ENCODE data around the gene ARHGAP12.
"Not testable (repeated sequence)": the region's sequence is repeated elsewhere in the genome, so short reads cannot be mapped to it uniquely, and the experiment has no call there.

Gene ARHGAP12

DNA sequence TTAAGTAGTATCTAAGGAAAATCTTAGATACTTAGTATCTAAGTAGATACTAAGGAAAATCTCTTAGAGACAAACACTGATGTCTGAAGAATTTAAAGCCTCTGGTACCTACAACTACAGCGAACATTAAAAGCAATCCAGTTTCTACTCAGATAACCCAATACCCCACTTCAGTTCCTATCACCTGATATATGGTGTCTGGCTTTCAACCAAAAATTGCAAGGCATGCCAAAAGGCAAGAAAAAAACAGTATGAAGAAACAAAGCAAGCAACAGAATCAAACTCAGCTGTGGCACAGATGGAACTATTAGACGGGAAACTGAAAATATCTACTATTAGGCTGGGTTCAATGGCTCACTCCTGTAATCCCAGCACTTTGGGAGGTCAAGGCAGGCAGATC is 31.1 kb downstream of the ARHGAP12 start:
- TF ChIP-seq, protein P1, sequence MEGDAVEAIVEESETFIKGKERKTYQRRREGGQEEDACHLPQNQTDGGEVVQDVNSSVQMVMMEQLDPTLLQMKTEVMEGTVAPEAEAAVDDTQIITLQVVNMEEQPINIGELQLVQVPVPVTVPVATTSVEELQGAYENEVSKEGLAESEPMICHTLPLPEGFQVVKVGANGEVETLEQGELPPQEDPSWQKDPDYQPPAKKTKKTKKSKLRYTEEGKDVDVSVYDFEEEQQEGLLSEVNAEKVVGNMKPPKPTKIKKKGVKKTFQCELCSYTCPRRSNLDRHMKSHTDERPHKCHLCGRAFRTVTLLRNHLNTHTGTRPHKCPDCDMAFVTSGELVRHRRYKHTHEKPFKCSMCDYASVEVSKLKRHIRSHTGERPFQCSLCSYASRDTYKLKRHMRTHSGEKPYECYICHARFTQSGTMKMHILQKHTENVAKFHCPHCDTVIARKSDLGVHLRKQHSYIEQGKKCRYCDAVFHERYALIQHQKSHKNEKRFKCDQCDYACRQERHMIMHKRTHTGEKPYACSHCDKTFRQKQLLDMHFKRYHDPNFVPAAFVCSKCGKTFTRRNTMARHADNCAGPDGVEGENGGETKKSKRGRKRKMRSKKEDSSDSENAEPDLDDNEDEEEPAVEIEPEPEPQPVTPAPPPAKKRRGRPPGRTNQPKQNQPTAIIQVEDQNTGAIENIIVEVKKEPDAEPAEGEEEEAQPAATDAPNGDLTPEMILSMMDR (conservative IDR thresholded peaks at IDR 0.05; ENCODE audit: low read length): no peak
- no peak overlapping the region for H3K4me3 ChIP-seq (ENCODE audit: low read length)
- peak; percentile 76 for DNase-seq (ENCODE audit: low read depth)

DNA sequence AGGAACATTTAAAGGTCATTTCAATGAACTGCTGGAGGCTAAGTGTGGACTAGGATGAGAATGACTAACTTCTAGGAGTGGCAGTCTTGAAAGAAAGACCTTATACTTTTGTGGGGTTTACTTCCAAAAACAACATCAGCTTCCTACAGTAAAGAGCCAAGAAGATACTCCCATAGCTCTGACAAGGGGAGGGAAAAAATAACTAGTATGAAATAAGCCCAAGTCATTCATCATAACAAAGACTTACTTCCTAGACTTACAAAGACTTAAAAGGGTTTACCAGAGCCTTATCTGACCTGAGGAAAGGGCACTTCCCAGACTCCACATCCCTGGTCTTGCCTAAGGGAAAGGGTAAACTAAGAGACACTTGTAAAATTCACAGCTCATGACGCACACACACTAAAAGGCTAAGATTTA is 31.7 kb downstream of the ARHGAP12 start:
- peak; percentile 42 for DNase-seq (ENCODE audit: low read depth)
- H3K4me3 ChIP-seq (ENCODE audit: low read length): no peak overlapping the region
- TF ChIP-seq, protein P1 (conservative IDR thresholded peaks at IDR 0.05; ENCODE audit: low read length): no peak

DNA sequence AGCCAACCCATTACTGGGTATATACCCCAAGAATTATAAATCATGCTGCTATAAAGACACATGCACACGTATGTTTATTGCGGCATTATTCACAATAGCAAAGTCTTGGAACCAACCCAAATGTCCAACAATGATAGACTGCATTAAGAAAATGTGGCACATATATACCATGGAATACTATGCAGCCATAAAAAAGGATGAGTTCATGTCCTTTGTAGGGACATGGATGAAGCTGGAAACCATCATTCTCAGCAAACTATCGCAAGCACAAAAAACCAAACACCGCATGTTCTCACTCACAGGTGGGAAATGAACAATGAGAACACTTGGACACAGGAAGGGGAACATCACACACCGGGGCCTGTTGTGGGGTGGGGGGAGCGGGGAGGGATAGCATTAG is 32.9 kb downstream of the ARHGAP12 start:
- not testable (repeated sequence) for H3K4me3 ChIP-seq (ENCODE audit: low read length); DNase-seq (ENCODE audit: low read depth)

DNA sequence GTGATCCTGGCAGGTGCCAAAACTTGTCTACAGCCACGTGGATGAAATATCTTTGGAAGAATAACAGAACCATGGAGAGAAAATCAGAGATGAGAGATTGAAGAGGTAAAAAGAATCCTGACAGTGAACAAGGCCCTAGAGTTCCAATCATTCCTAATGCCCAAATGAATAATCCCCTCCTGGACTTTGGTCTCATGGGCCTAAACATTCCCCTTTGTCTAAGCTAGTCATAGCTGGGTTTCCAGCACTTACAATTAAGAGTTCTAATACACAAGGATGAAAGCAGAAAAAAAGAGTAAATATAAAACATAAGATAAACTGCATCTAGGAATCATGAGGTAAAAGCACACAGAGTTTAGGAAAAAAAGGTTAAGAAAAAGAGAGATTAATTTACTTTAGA is 40.2 kb downstream of the ARHGAP12 start:
- DNase-seq (ENCODE audit: low read depth): no peak
- H3K4me3 ChIP-seq (ENCODE audit: low read length): no peak overlapping the region
- TF ChIP-seq, protein P1 (conservative IDR thresholded peaks at IDR 0.05; ENCODE audit: low read length): no peak

DNA sequence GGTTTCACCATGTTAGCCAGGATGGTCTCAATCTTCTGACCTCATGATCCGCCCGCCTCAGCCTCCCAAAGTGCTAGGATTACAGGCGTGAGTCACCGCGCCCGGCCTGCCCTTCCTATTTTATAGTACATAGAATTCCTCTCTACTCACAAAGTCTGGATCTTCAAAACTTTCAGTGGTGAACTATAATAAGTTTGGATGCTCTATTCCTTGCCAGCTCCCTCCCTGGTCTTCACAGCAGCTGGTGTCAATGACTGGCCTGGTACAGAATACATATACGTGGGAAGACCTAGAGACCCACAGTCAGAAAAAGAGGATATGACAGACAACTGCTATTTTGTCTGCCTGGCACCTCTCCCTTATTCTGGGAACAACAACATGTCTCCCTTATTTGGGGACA is 40.8 kb downstream of the ARHGAP12 start:
- TF ChIP-seq, protein P1 (conservative IDR thresholded peaks at IDR 0.05; ENCODE audit: low read length): no peak
- no peak for DNase-seq (ENCODE audit: low read depth)
- H3K4me3 ChIP-seq (ENCODE audit: low read length): no peak overlapping the region

DNA sequence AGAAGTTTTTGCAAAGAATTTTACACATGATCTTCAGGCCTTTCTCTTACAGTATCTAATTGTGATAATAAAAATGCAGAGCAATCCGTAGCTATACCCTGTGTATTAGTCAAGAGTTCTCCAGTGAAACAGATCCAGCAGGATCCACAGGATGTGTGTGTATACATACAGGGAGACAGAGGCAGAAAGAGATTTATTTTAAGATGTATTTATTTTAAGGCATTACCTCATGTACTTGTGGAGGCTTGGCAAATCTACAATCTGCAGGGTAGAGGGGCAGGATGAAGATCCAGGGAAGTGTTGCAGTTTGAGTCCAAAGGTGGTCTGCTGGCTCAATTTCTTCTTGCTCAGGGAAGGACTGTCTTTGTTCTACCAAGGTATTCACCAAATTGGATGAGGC is 41.7 kb downstream of the ARHGAP12 start:
- no peak for DNase-seq (ENCODE audit: low read depth)
- H3K4me3 ChIP-seq (ENCODE audit: low read length): no peak overlapping the region
- TF ChIP-seq, protein P1 (conservative IDR thresholded peaks at IDR 0.05; ENCODE audit: low read length): no peak

DNA sequence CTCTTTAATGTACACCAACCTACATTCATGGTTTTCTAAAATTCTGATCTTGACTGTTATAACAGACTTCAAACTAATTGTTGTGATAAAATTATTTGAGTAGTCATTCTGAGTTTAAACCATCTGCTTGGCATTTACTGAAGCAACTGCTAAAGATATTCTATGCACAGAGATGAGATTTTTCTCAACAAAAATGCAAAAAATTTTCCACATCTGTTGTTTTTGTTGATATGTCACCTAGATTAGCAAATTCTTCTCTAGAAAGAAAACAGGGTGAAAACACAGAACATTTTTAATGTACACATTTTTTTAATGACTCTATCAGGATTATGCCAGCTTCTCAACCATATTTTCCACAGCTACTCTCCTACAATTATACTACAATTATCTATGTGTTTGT is 42.7 kb downstream of the ARHGAP12 start:
- peak; percentile 15 for DNase-seq (ENCODE audit: low read depth)
- no peak overlapping the region for H3K4me3 ChIP-seq (ENCODE audit: low read length)
- TF ChIP-seq, protein P1 (conservative IDR thresholded peaks at IDR 0.05; ENCODE audit: low read length): no peak

DNA sequence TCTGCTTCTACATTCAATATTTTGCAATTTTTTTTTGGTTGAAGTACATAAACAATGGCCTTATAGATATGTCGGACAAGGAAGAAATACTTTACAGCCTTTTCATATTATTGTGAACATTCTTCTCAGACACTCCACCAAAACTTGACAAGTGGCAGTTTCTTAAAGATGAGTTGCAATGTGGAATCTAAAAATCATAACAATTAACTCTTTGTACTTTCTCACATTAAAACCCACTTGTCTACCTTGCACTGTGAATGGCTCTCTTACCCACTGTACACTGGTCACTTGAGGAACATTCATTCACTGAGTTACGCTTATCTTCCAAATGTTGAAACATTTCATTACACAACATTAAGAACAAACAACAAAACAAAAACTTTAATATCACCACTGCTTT is 44.2 kb downstream of the ARHGAP12 start:
- no peak overlapping the region for H3K4me3 ChIP-seq (ENCODE audit: low read length)
- no peak for DNase-seq (ENCODE audit: low read depth)
- TF ChIP-seq, protein P1 (conservative IDR thresholded peaks at IDR 0.05; ENCODE audit: low read length): no peak
